Stimulated activated CD8-positive, alpha-beta memory T cell treated with anti-CD3 and anti-CD28 coated beads, Interleukin-7, amount 100 ng/mL, for 4 hours (primary cell): Measurements from ENCODE around the gene SEPTIN5.

Experiments used
- DNase-seq, 2 donors: peaks; one replicate each; pipeline ENCODE4 v3.0.0-alpha.2; 2020; ENCODE audit warnings: low read depth in 2 of 2

The SEPTIN5 gene

DNA sequence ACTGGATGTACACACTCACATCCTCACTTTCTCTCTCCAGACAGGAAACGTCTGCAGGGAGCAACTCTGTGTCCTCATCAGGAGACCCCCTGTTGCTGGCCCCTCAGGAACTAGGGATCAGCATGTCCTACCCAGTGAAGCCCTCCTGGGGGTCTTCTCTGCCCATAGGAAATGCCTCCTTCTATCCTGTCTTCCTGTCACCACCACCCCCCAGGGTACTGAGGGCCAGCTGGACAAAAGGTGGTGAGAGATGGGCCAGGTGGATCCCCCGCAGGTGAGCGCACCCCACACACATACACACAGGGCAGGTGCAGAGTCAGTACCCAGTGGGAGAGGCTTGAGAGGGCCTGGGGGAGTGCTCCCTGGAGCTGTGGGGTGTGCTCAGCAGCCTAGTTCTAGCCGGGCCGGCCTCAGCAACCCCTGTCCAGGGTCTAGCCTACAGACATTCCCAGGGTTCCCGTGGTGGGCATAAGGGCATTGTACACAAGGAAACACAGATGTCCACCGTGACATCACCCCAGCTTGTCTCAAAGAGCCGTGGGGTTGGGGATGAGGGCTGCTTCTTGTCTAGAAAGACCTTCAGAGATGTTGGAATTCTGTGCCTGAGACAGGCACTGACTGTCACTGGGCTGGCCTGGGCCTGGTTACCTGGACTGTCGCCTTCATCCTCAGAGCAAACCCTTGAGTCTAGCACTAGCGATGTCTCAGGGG lies 18.3 kb downstream of the SEPTIN5 start:
- DNase-seq: no peak

DNA sequence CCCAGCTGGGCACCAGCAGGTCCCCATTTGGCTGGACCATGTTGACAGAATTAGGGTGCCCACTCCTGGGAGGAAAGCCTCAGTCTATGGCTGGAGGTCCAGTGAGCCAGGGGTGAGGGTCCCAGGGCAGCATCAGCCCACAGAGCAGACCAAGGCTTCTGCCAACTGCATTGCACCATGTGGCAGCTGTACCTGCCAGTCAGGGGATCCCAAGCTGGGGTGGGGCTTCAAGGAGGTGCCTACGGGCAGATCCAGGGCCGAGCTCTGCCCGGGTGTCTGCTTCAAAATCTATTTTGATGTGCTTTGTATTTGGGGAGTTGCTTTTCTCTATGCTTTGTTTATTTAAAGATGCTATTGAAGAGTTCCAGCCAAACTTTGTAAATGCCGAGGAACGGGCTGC lies 19.5 kb downstream of the SEPTIN5 start:
- no peak for DNase-seq

DNA sequence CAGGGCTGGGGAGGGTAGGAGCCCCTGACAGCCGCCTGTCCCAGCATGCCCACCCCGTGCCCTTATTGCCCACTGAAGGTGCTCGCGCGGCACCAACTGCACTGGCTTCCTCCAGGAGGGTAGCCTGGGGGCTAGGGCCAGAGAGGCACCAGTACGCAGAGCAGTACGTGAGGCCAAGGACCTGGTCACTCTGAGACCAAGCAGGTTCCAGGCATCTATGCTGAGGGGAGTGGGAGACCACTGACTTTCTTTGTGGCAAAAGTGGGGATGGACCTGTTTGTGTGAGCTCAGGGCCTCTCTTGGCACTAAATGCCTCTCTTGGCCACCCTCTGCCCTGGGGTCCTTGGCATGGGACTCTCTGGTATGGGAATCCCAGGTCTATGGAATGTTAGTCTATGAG lies 19.9 kb downstream of the SEPTIN5 start:
- no peak for DNase-seq

DNA sequence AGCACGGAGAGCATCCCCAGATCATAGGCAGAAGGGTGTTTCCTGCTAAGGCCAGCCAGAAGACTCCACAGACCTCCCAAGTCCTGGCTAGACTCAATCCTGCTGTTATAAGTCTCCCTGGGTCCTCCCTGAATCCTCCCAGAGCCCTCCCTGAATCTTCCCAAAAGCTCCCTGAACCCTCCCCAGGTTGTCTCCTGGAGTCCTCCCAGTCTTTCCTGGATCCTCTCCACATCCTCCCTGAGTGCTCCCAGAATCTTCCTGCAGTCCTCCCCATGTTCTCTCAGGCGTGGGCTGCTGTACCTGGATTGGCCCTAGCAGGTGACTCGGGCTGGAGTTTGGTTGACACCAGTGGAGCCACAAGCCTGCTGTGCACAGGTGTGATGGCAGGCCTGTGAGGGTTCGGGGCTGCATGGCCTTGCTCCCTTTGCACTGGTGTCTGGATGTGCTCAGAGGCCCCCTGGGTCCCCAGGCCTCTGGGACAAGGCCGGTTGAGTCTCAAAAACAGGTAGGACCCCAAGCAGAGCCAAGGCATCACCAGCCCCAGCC lies 20.6 kb downstream of the SEPTIN5 start:
- no peak for DNase-seq

DNA sequence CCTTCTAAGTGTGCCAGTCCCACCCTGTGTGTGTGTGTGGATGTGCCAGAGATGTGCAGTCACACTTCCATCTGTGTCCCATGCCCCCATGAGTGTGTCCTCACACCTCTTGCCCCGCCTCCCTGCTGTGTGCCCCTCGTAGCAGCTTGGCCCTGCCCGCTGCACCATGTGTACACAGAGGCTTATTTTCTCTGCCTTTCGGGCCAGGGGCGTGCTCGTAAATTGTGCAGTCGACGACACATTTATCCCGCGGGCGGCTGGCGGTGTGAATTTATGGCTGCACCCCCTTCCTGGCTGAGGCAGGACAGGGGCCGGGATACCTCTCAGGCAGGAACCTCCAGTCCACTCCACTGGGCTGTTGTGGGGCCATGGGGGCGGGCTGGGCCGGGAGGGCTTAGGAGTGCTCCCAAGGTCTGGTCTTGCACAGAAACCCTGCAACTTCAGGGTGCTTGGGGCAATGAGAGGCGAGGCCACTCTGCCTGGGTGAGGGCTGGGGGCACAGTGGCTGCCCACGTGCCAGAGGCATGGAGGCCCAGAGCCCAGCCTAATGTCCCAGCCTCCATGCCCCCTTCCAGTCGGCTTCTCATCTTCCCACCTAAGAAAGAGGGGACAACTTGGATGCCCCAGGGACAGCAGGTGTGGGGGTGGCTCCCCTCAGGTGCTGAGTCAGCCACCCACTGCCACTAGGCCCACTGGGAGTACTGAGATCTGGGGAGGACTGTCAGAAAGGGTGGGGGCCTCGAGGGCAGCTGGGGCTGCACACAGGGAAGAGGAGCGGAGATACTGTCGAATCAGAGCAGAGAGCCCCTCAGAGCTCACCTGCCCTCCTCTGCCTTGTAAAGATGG lies 21.6 kb downstream of the SEPTIN5 start:
- no peak for DNase-seq

DNA sequence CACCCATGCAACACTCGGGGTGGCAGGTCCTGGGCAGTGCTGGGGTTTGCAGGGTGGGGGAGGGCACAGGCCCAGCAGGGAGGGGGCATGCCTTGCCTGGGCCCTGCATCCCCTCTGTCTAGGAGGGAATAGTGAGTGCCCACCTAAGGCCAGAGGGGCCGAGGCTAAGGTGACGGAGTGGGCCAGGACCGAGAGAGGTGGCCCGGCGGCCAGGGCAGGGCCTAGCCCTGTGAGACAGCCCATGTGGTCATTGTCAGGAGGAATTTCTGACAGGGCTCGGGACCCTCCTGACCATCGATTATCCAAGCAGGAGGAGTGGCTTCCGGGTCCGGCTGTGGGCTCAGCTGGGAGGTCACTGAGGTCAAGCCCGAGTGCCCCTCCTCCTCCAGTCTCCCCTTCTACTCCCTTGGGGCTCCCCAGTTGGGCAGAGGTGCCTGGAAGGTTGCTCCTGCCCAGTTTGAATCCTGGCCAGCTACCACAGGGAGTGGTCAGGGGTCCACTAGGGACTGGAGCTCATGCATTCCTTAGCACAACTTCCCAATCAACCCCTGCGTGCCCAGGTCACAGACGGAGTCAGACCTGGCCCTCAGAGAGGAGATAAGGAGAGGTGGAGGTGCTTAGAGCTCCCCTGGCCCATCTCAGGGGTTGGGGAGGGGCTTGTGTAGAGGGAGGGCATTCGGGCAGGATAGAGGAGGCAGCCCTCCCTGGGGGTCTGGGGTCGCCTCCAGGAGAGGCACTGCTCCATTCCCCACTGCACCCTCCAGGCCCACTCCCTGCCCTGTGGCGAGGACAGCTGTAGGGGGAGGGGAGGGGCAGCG lies 23.8 kb downstream of the SEPTIN5 start:
- no peak for DNase-seq

DNA sequence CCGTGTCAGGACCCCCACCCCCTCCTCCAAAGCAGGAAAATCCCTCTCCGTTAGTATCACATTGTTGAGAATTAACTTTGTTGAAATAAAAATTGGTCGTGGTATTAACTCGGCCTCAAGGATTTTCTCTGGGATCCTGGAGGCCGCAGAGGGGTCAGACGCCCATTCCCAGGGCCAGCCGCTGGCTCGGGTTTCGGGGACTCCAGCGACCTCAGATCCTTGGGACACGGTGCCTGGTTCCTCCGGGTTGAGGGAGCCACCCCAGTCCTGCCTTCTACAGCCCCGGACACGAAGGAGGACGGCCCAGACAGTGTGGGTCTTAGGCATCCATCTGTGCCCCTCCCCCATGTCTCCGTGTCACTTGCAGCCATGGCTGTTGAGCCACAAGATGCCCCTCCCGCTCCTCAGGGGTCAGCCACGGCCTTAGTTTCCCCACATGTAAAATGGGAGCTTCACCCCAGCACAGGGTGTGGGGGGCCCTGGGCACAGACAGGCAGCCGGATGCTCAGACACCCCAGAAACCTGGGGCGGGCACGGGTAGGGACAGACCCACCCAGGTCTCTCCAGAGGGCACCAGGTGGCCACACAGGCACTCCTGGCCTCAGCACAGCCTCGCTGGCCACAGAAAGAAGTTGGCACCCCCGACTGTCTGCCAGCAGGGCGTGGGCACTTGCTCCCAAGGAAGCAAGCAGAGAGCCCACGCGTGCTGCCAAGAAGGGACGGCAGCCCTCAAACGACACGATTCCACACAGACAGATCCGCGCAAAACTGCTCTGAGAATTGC lies 24.6 kb downstream of the SEPTIN5 start:
- no peak for DNase-seq

DNA sequence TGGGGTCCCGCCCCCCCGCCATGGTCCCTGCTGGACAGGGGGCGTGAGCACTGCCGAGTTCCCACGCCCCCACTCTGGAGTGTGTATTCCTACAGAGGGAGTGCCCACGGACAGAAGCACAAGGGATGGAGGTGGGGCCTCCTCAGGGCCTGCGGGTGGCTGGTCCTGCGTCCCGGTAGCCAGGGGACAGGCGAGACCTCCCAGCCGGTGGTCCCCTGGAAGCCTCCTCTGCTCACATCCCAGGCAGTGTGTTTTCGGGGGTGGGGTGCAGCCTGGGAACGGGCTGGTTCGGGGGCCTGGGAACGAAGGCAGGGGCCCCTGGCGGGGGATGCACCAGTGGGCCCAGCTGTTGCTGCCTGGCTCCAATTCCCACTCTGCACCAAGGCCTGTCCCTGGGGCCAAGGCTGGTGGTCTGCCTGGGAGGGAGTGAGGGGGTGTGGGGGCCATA lies 25.2 kb downstream of the SEPTIN5 start:
- no peak for DNase-seq

DNA sequence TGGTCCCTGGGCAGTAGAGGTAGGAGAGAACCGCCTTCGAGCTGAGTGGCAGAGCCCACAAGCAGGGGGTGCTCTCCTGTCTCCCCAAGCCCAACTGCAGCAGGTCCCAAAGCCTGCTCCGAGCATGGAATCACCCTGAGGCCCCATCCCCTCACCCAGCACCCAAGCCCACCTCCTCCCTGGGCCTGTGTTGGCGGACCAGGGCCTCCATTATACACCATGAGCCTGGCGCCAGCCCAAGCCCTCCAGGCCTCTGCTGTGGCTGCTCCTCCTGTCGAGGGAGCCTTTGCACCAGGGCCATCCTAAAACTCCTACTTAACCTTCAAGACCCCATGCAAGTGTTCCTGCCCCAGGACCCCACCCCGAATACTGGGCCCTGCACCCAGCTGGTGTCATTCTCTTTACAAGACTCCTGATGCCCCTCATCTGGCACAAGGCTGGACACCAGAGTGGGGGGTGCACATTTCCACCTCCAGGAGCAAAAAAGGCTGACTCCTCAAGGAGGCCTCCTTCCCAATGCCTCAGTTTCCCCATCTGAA lies 25.7 kb downstream of the SEPTIN5 start:
- no peak for DNase-seq

DNA sequence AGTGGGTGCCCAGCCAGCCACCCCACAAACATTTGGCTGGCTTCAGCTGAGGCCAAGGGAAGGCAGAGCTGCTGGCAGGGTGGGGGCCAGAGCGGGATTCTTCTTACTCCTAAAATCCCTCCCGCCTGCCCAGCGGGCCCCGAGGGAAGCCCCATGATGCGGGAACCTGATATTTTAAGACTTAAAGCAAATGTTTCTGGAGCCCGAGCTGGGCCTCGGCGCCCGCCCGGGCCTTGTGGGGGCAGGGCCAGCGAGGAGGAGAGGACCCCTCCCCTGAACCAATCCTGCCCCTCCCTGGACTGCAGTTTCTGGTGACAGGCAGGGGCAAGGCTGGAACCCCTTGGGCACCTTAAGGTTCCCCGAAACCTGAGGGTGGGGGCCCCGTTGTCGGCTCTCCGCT lies 26.3 kb downstream of the SEPTIN5 start:
- DNase-seq: no peak

DNA sequence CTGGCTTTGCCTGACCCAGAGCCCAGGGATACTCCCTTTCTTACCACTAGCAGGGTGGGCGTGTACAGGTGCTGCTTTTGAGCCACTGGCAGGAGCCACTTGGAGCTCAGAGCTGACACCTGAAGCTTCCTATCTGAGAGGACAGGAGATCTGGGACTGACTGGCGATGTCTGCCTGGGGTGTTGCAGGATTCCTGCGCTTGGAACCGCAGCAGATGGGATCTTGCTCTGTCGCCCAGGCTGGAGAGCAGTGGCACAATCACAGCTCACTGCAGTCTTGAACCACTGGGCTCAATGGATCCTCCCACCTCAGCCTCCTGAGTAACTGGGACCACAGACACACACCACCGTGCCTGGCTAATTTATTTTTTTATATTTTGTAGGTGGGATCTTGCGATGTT lies 26.8 kb downstream of the SEPTIN5 start:
- no peak for DNase-seq

DNA sequence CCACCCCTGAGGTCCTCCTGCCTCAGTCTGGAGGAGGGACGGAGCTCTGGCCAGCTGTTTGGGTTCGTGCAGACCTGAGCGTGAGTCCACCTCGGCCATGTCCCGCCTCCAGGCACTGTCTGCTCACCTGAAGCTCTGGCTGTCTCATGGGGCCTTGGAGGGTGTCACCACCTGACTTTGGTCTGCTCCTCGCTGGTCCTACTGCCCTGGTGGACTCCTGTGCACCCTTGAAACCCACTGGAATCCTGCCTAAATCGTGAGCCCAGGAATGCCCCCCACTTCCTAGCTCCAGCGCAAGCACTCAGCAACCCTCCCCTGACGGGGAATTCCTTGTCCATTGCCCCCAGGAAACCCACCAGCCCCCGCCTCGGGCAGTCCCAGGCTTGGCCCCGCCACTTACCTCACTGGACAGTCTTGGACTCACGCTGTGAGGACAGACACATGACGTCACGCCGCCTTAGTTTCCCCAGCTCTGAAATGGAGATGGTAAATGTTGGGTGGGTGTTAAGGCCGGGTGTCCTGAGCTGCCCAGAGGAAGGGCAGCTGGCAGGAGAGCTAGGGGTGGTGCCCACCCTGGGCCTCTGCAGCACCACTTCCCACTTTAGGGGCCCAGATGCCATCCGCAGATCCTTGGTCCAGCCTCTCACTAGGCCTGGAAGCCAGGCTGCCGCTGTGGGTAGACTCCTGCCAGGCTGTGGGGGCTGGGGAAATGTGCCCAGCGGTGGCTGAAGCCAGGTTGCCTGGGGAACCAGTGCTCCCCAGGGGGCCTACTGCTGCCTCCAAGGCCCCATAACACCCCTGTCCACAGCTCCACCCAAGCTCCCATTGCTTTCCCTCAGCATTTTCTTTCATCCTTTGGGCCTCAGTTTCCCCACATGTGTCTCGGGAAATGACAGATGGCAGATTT lies 28.1 kb downstream of the SEPTIN5 start:
- DNase-seq: no peak

DNA sequence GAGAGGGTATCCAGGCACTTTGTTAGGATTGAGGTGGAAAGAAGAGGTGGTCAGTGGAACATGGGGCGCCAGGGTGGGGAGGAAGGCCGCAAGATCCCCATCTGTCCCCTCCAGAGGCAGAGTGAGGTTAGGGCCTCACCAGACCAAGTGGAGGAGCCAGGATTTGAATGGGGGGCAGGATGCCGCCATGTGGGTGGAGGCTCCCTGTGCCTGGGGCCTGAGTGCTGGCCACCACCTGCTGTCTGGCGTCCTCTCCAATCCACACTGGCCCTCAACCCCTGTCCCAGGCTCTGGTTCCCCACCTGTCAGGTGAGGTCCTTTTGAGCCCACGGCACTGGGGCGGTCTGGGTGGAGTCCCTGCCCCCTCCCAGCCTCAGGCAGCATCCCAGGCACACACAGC lies 28.8 kb downstream of the SEPTIN5 start:
- DNase-seq: no peak

DNA sequence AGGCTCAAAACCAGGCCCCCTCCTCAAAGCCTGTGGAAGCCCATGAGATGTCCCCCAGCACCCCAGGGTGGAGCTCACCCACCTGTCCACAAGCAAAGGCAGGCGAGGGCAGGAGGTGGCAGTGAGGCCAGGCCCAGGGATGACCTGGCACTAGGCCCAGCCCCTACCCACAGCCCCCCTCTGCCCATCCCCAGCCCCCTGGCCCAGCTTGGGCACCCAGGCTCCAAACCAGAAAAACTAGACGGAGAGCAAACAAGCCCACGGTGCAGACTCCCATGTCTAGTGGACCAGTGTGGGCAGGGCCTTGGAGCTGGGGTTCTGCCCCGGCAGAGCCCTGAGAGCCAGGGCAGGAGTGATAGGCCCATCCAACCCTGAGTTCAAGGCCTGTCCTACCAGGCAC lies 29.3 kb downstream of the SEPTIN5 start:
- no peak for DNase-seq

DNA sequence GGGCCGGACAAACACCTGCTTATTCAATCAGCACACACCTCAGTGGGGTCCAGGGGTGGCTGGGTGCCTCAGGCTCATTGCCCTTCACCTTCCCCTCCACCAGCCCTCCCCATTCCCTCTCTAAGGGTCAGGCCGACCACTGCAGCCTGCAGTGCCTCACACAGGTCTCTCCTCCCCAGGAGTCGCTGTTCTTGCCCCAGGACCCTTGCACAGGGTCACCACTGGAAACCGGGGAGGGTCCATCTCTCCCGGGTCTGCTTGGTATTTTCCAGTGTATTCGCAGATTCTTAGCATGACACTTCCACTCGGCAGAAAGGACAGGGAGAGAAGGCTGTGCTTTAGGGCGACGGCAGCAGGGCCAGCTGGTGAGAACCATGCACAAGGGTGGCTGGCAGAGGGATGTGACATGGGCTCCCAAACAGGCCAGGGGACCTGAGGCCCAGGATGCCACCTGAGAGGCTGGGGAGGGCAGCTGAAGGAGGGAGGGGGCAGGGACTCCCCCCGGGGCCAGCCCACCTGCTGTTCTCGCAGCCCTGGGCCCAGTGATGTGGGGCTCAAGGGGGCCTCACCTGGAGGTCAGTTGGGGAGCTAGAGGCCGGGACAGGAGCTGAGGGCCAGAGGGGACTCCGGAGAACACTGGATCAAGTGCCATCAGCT lies 30.2 kb downstream of the SEPTIN5 start:
- DNase-seq: no peak

DNA sequence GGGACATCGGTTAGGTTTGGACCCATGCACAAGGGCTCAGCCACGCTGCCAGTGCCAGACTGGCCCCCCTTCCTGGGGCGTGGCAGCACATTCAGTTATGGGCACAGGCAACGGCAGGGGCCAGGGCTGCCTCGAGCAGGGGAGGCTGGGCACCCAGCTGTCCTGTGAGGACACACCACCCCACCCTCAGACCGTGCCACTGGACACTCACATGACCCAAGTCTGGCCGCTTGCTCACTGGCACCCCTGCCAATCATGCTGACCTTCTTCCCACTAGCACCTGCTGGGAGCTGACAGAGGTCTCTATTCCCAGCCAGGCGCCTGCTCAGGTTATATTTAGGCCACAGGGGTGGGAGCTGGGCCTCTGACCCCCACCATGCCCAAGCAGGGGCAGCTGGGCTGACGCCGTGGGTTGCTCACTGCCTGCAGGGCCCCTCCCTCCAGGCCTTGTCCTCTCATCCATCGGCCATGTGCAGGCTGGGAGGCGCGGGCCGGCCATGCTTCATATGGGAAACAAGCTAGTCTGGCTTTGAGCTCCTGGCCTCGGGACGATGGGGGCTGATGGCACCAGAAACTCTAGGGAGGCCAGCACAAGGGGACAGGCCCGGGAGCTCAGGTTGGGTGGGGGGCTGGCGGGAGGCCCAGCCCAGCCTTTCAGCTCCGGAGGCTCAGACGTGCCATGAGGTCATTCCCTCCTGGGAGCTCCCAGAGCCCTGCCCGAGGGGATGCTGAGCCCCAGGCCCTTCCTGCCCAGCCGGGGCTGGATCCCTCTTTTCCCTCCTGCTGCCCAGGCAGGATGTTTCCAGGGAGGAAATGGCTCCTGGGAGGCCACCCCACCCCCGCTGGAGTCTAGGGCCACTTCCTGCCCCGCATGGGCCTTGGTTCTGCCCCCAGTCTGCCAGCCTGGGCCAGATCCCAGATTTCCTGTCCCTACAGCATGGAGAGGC lies 31.1 kb downstream of the SEPTIN5 start:
- no peak for DNase-seq

DNA sequence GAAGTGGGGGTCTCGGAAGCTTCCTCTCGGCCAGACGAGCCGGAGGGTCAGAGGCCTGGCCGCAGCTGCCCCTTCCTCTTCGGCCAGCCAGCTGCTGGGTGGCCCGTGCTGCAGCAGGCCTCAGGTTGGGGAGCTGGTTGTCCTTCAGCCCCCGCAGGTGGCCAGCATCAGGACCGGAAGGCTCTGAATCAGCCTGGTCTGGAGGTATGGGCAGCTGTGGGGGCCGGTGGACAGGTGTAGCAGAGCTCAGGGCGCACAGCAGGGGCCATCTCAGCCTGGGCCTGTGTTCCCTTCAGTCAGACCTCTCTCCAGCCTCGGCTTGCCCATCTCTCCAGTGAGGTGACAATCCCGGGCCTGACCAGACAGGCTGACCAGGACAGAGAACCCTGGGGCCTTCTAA lies 32.4 kb downstream of the SEPTIN5 start:
- no peak for DNase-seq

DNA sequence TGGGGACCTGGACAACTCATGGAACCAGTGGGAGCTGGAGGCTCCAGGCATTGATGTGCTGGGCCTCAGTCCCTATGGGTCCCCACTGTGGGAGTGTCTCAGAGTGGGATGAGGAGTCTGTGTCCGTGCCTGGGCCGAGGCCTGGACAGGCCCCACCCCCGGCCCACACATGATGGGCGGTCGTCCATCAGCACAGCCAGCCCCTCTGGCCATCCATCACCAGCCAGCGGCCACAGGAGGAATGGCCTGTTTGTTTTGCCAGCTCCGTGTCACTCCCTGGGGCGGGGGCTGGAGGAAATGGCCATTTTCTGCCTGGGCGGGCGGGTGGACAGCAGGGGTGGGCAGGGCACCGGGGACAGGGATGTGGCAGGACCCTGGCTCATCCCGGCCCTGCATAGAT lies 33.2 kb downstream of the SEPTIN5 start:
- DNase-seq: no peak
